Nasal cavity respiratory epithelium epithelial cell of viscerocranial mucosa (primary cell): ENCODE data around the gene ERCC1. TPM values are rescaled to one million over a fixed set of nuclear protein-coding genes. Genes with fewer than 3 reads are reported as not detected.

ENCODE experiments used
- total RNA-seq: library from RNA; depleted of rRNA; stranded (reverse); fragments of >200 nt; gene quantifications from 2 replicates; pipeline ENCODE4 v1.2.3, GENCODE V29; 2014

Gene ERCC1
- 36.2 and 84.8 TPM in 2 replicates for total RNA-seq

GRCh38 chr19:45423589-45424190, at the start of gene ERCC1:
TSS of gene ERCC1 (minus strand) at chr19:45423917. CDS start at chr19:45423374, 543 bp downstream.

GRCh38 chr19:45467456-45468158, 43.9 kb upstream of the ERCC1 start, which contains the start of gene FOSB:
TSS of gene FOSB (plus strand) at chr19:45467996. CDS start at chr19:45468587, 591 bp downstream.

GRCh38 chr19:45406226-45407090, 17.3 kb downstream of the ERCC1 start, which contains the start of gene POLR1G:
TSS of gene POLR1G (plus strand) at chr19:45406644. CDS start at chr19:45406697, 53 bp downstream.

GRCh38 chr19:45404557-45405434, 18.9 kb downstream of the ERCC1 start, which contains the start of gene PPP1R13L:
TSS of gene PPP1R13L (minus strand) at chr19:45405069. CDS start at chr19:45398318, 6,751 bp downstream.

GRCh38 chr19:45370410-45371204, 53.1 kb downstream of the ERCC1 start, which contains the start of gene ERCC2:
TSS of gene ERCC2 (minus strand) at chr19:45370573. CDS start at chr19:45370540, 33 bp downstream.

Other genes starting within 250 kb of the ERCC1 start
- 7.9 and 8.2 TPM in 2 replicates for gene TRAPPC6A, start 245.7 kb downstream of the ERCC1 start, total RNA-seq
- gene BLOC1S3, start 245.1 kb downstream of the ERCC1 start, total RNA-seq, result 6.1 and 6.2 TPM in 2 replicates
- gene EXOC3L2, start 178.5 kb downstream of the ERCC1 start, total RNA-seq, result 0.07 TPM in 1 of 2 replicates, not detected in the other
- 6.8 and 40.3 TPM in 2 replicates for gene MARK4, start 172.6 kb downstream of the ERCC1 start, total RNA-seq
- gene CKM, start 101.0 kb downstream of the ERCC1 start, total RNA-seq, result not detected in 2 replicates
- gene KLC3, start 83.2 kb downstream of the ERCC1 start, total RNA-seq, result 60.3 and 96.0 TPM in 2 replicates
- gene ERCC2, start 53.3 kb downstream of the ERCC1 start, total RNA-seq, result 7.2 and 10.0 TPM in 2 replicates
- 20.2 and 91.4 TPM in 2 replicates for gene PPP1R13L, start 18.8 kb downstream of the ERCC1 start, total RNA-seq
- gene POLR1G, start 17.3 kb downstream of the ERCC1 start, total RNA-seq, result 25.6 and 35.5 TPM in 2 replicates
- gene FOSB, start 44.1 kb upstream of the ERCC1 start, total RNA-seq, result 4.4 and 15.4 TPM in 2 replicates
- 3.4 and 3.8 TPM in 2 replicates for gene RTN2, start 73.1 kb upstream of the ERCC1 start, total RNA-seq
- gene PPM1N, start 74.5 kb upstream of the ERCC1 start, total RNA-seq, result 1.1 and 1.4 TPM in 2 replicates
- 80.8 and 90.2 TPM in 2 replicates for gene VASP, start 83.6 kb upstream of the ERCC1 start, total RNA-seq
- gene OPA3, start 160.9 kb upstream of the ERCC1 start, total RNA-seq, result 6.2 and 8.3 TPM in 2 replicates
- gene GPR4, start 178.3 kb upstream of the ERCC1 start, total RNA-seq, result not detected in 2 replicates
- 98.0 and 186 TPM in 2 replicates for gene EML2, start 215.5 kb upstream of the ERCC1 start, total RNA-seq
- 0.93 and 1.0 TPM in 2 replicates for gene GIPR, start 244.3 kb upstream of the ERCC1 start, total RNA-seq